GM19452 (cell line): ENCODE measurements around the gene FAIM2.
"Not testable (repeated sequence)": the region's sequence is repeated elsewhere in the genome, so short reads cannot be mapped to it uniquely, and the experiment has no call there.

ENCODE experiments used
- ATAC-seq: cut with Tn5 transposase; IDR thresholded peaks from one replicate; pipeline ENCODE4 v1.9.1; 2021; ENCODE audit not compliant: unreplicated experiment

Gene FAIM2

DNA sequence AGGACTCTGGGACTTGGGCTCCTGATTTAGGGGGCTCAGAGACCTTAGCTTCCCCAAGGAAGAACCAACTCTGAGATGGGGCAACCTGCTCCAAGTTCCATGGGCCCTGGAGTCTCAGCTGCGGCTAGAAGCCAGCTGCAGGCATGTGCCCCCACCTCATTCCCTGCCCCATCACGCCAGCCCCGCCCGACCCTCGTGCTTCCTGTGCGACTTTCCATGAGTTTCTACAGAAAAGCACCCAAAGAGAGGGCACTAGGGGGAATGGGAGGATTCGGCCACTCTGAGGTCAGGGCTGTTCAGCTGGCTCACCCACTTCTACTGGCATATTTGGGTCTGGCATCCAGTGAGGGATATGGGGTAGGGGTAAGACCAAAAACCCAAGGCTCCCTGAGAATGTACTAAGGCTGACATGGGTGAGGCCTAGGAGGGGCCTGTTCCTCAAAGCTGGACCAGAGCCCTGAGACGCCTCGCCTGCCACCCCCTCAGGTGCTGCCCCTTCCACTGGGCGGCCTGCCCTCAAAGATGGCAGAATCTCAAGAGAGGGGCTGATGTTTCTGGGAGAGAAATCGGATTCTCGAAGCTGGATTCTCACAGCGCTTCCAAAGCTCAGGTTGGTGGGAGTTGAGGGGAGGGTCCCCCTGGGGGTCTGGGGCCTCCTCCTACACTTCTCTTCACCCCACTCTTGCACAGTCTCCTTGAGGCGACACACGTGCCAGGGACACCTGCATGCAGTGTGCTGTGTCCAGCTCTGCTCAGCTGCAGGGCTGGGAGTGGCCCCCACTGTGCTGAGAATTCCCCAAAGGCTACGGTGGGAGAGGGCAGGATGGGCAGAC is 22.1 kb downstream of the FAIM2 start:
- no peak for ATAC-seq

DNA sequence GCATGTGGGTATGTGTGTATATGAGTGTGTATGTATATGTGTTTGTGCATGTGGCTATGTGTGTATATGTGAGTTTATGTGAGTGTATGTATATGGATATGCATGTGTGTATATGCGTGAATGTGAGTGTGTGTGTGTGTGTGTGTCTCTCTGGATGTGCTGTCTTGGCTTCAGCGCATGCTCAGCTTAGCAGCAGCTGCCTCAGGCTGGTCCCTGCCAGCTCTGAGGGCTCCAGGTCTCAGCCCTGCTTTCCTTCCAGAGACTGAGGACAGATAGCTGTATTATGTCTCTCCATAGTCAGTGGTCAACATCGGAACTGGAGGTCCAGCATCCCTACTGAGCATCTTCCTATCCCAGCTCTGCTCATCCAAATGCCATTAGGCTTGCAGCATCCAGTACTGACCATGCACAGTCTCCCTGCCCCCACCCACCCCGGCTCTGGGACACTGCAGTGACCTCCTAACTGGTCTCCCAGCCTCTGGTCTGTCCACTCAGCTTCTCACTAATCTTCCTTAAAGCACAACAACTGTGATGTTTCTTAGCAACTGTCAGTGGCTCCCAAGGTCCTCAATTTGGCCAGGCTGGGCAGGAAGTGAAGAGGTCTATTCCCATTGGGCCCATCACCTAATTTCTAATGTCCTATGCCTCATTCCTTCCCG is 22.8 kb downstream of the FAIM2 start:
- no peak for ATAC-seq

DNA sequence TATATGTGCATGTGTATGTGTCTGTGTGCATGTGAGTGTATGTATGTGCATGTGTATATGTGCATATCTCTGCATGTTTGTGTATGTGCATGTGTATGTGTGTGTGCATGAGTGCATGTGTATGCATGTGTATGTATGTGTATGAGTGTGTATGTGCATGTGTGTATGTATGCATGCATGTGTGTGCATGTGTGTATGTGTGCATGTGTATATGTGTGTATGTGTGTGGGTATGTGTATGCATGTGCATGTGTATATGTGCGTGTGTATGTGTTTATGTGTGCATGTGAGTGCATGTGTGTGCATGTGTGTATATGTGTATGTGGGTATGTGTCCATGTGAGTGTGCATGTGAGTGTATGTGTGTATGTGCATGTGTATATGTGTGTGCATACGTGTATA is 24.6 kb downstream of the FAIM2 start:
- ATAC-seq: not testable (repeated sequence)

DNA sequence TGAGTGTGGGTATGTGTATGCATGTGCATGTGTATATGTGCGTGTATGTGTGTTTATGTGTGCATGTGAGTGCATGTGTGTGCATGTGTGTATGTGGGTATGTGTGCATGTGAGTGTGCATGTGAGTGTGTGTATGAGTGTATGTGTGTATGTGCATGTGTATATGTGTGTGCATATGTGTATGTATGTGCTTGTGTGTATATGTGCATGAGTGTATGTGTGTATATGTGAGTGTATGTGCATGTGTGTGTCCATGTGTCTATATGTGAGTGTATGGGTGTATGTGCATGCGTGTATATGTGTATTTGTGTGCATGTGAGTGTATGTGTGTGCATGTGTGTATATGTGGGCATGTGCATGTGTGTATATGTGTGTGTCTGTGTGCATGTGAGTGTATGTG is 25.7 kb downstream of the FAIM2 start:
- ATAC-seq: no peak

DNA sequence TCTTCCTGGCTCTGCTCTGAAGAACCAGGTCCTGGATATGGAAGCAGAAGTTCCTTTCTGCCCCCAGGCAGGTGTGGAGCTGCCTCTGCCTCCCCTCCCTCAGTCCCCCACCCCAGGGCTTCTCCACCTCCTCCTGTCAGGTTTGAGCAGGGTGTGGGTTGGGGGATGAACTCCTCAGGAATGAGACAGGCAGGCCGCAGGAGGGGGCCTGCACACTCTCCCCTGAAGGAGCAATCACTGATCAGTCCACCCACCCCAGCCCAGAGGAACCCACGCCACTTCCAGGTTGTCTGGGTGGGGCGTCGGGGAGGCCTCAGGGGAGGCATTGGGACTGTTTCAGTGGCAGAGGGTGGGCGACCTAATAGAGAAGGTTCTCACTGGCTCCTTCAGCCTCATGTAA is 26.6 kb downstream of the FAIM2 start:
- ATAC-seq: no peak

DNA sequence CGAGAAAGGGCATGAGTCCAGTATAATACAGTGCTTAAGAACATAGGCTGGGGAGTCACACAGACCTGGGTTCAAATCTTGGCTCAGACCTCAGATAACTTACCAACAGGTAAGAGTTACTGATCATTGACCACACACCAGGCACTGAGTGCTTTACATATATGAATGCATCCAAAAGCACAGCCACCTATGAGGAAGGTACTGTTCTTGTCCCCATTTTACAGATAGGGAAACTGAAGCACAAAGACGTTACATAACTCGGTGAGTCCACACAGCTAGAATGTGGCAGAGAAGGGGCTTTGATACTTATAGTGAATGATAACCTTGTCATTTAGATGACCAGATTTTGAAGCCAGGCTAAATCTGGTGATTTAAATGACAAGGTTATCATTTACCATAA is 27.6 kb downstream of the FAIM2 start:
- ATAC-seq: no peak

DNA sequence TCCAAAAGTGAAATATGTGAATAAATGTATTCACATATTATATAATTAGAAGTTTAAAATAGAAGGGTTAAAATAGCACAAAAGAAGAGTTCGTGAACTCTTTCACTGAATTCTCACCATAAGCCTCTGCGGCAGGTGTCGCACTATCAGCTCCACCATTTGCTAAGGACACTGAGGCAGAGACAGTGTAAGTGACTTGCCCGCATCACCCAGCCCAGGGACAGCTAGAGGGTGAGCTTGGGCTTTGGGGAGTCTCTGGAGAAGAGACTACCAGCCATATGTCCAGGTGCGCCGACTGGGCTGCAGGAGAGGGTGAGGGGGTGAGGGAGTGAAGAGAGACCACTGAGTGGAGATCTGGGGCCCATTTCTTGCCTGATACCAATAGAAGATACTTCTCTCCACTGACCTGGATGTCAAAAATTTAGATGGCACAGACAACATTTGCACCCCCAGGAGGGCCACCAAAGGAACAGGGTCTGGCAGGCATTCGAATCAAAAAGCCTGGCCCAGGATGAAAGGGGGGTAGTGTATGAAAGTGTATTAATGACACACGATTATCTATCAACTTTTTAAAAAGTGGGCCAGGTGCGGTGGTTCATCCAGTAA is 28.5 kb downstream of the FAIM2 start:
- no peak for ATAC-seq

DNA sequence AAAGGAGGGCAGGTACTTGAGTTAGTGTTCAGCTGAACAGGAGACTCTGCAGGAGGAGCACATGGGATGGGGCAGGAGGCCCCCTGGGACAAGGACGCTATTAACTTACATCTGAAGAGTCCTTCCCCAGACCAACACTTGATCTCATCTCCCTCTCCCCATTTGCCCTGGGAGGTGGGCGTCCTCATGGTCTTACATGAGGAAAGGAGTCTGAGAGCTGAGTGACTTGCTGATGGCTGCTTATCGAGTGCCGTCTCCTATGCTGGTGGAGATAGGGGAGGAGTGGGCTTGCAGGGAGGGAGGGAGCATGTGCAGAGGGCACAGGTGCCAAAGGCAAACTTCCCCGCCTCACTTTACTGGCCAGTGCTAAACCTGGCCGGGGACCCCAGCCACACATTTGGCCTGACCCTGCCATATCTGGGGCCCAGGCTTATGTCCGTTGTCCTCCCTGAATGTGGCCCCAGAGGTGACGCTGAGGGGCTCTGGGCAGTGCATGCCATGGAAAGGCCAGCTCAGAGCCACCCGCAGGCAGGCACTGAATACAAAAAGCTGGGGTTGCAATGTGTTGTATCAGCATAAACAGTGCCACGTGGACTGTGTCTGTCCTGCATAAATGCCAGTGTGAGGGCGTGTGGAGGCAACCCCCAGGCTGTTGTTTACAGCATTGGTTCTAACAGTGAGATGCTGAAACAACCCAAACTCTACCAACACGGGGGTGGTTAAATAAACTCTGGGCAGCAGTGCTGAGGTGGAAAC is 29.4 kb downstream of the FAIM2 start:
- no peak for ATAC-seq

DNA sequence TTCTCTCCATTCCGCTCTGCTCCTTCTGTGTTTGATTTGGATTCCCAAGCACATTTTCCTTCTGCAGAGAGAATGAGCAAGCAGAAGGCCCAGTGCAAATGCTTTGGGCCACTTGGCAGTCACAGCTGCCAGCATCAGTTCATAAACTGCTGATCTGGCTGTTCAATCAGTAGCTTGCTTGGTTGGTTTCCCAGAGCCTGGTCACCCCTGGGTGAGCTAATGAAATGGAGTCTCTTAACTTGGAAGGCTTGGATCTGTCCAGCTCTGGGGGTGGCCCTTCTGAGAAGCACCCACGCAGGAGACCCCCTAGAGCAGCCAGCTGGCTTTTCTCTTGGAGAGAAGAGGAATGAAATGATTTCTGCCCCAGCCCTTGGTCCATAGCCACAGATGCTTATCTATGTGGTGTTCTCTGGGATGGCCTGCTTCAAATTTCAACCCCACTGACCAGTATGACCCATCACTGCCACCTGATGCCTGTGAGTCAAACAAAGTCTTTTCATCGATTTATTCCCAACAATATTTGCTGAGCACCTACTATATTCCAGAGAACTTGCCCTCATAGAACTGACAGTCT is 30.3 kb downstream of the FAIM2 start:
- ATAC-seq: no peak

DNA sequence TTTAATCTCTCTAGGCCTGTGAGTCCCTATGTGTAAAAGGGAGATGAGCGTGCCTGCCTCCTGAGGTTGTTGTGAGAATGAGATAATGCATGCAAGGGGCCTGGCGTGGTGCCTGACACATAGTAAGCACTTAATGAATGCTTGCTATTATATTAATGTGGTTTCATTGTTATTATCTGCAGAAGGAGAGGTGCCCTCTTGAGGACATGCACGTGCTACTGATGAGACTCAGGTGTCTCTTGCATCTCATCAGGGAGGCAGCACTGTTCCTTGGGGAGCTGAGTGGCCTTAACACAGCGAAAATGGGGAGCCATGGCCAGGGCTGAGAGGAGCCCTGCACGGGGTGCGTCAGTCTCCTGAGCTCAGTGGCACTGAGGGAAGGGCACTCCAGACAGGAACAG is 30.9 kb downstream of the FAIM2 start:
- ATAC-seq: no peak

DNA sequence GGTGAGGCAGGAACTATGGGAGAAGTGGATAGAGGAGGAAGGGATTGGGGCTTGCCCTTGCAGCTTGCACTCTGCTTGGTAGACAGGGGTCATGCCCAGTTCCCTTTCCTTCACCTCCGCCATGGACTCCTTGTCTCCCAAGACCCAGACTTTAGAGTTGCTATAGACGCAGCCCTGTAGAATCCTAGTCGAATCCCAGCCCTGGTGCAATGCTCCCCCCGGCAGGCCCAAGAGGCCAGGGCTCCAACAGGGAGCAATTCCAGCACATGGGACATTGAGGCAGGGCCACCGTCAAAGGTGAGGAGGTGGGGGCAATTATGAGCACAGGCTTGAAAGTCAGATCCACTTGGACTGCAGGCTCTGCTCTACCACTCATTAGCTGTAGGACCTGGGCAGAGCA is 31.3 kb downstream of the FAIM2 start:
- ATAC-seq: no peak

DNA sequence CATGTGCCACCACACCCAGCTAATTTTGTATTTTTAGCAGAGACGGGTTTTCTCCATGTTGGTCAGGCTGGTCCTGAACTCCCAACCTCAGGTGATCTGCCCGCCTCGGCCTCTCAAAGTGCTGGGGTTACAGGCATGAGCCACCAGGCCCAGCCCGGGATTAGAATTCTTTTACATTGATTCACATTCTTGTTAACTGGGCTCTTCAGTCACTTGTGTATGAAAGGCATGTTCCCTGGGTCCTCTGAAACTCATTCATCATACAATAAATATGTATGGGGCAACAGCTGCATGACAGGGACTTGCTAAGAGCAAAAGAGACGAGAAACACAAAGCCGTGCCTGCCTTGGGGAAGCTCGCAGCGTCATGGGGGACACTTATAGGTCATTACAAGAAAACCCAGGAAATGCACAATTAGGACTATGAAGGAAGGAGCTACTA is 31.9 kb downstream of the FAIM2 start:
- not testable (repeated sequence) for ATAC-seq

DNA sequence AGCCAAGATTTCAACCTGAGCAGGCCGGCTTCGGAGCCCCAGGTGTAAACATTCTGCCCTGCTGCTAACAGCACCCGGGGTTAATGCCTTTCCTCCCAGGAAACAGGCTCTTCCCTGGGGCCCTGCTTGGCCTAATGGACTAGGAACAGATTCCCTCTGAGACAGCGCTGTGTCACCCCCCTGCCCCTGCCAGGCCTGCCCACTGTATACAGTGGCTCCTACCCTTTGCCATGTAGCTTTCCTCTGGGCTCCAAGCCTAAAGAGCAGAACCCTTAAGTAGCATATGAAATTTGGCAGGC is 32.5 kb downstream of the FAIM2 start:
- no peak for ATAC-seq

DNA sequence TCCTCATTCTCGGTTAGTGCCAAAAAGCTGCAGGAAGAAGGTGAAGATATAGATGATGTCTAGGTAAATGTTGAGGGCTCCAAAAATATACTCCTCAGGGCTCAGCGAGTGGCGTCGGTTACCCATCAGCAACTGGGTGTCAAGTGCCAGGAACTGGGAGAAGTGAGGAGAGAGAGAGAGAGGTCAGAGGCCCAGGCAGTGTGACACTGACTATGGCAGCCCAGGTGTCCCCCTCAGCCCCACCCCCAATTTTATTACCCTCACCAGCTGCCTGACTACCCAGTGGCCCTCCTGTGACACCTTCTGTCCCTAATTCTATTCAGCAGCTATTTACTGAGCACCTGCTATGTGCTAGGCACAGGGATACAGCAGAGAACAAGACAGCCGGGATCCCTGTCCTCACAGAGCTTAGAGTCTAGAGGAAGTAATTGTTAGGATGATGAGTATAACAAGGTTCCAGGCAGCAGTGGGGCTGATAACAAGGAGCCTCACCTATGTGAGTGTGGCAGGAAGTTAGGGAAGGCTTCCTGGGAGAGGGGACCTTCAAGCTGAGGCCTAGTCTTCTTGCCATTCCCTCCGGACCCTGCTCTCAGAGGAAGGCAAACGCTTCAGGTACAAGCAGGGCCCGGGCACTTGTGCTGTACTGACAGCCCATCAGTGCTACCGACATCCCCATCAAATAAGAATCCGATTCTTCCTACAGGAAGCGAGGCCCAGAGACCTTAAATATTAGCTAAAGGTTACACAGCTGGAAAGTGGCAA is 33.0 kb downstream of the FAIM2 start:
- no peak for ATAC-seq

DNA sequence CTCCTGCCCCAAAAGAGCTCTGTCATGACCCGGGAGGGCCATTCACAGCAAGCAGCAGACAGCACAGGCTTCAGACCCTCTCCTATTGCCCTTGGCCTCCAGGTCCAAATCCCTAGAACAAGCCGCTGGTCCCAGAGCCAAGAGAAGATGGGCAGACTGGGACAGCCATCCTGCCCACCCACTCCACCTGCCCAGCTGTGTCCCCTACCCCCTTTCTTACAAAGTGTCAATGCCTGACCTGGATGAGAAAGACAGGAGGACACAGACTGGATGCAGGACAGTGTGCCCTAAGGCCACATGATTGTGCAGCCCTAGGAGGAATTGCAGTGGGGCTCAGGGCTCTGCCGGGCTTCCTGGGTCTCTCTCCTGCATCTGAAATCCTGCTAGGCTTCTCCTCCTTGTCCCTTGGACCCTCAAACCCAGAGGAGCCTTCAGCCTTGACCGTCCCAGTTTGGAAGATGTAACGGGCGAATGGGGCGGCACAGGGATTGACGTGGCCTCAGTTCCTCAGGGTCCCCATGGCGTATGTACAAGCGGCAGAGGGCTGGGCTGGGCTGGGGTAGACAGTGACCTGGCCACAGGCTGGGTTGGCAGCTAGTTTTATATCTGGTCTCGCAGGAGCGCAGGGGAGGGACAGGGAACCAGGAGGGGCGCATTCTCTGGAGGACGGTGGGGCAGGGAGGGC is 33.7 kb downstream of the FAIM2 start:
- no peak for ATAC-seq

DNA sequence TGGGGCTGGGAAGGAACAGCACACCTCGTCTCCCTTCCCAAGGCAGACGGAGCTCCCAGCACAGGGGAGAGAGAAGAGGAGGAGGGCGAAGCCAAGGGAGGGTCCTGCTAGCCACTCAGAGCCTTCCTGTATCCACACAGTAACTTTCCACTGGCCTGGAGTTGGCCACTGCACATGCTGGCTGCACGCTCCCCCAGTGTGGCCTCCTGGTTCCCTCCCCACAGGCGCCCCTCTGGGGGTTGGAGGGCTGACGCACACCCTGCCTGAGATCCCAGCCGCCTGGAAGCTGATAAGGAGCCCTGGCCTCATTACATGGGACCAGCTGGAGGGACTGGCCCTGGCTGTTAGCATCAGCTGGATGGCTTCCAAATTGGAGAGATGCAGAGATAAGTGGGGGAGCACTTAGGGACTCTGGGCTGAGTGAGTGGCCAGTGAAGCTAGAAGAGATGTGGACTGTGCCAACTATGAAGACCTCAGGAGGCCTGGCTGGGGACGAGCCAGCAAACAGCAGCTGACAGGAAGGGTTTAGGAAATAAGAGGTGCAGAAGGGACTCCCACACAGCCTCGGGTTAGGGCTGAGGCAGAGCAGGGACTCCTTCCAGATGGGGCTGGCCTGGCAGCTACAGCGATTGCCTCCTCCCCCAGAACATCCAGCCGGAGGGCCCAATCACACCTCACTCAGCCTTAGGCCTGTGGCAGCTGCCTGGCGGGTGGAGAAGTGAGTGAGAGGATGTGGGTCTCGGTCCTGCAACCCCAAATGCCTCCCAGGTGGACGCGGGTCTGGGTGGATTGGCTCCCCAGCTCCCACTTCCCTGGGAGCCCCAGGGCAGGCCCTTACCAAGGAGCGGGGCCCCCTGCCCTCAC is 34.5 kb downstream of the FAIM2 start:
- ATAC-seq: no peak

DNA sequence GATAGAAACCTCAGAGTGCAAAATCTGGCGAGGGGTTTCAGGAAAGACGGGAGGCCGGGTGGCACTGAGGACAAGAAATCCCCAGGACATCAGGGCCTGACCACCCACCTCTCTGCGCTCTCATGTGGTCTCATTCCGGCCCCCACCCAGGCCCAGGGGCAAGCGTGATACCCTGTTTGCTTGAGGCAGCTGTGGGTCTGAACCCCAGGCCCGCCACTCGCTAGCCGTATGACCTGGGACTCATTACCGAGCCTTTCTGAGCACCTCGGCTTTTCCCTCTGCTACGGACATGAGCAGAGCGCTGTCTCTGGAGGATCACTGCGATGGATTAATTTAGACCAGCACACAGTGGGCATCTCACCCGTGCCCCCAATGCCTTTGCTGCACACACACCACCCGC is 35.3 kb downstream of the FAIM2 start:
- no peak for ATAC-seq

DNA sequence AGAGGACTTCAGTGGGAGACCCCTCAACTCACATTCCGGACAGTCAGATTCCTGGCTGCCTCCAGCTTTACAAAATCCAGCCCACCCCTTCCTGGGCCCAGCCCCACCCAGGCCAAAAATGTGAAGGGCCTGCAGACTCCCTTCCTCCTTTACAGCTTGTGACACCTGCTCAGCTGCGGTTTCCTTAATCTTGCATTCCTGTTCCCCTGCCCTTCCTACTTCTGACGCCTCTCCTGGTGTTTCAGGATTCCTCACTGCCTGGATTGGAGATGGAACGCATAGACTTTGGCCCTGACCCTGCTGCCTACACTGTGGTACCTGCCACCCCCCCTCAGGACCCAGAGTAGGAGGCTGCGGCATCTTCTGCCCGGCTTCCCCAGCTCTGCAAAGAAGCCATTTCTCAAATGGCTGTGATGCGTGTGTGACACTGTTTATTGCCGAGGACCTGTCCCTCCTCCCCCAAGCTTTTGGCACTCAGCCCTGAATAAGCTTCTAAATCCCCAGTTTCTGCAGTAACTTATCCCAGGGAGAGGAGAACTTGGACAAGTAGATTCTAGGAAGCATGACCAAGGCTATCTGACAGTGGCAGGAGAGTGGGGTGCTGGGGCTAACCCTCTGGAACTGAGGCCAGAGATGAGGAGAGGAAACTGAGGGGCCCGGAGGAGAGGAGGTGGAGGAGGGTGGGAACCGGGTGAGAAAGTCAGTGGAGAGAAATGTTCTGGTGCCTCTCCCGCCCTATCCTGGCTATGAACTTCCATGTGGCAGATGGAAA is 35.9 kb downstream of the FAIM2 start:
- ATAC-seq: no peak
